H7 (cell line): ENCODE data around the gene MYLK3. TPM values are rescaled to one million over a fixed set of nuclear protein-coding genes. Genes with fewer than 3 reads are reported as not detected.

ENCODE experiments used
- DNase-seq: peaks from one replicate; pipeline ENCODE4 v3.0.0; 2012
- H3K27me3 ChIP-seq: 2 replicates; pipeline ENCODE4 v1.6.0; 2011; ENCODE audit warnings: mild to moderate bottlenecking, low read length; ENCODE audit not compliant: control insufficient read depth, insufficient read depth
- H3K36me3 ChIP-seq: replicated peaks from 2 replicates; pipeline ENCODE4 v1.5.1; 2011; ENCODE audit warnings: low read length; ENCODE audit not compliant: control insufficient read depth, insufficient read depth
- H3K4me3 ChIP-seq: 2 replicates; pipeline ENCODE4 v1.5.1; 2011; ENCODE audit warnings: low read depth, mild to moderate bottlenecking, control low read depth, low read length, moderate library complexity; ENCODE audit not compliant: insufficient read depth
- total RNA-seq: library from RNA; depleted of rRNA; stranded (reverse); fragments of >200 nt; shearing (Covaris generic); gene quantifications from 2 replicates; pipeline ENCODE4 v1.2.3, GENCODE V29; 2014

Gene MYLK3
- total RNA-seq, 1 experiment from 2014 or later = 2.3 TPM

- no peaks in the 10 kb centered on the region for H3K36me3 ChIP-seq
- H3K4me3 ChIP-seq = no peak overlapping the region
- no peak for DNase-seq
- no peaks in the 10 kb centered on the region for H3K27me3 ChIP-seq
Measured at GRCh38 chr16:46721885-46722284, 26.3 kb downstream of the MYLK3 start.

DNA sequence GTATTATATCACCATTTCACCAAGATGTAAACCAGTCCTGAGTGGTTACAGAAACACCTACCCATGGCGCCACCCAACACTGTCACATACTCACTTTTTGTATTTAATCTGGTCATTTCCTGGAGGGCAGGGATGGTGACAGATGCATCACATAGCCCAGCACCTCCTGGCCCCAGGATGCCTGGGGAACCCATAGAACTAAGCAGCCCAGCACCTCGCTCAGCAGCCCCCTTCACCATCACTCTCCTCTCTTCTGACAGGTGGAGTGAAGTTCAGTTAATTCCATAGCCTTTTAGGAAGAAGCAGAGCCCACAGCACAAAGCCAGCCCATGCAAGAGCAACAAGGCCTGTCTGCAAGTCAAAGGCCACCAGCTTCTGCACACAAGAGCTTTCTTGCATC, 27.5 kb downstream of the MYLK3 start:
- no peaks in the 10 kb centered on the region for H3K27me3 ChIP-seq
- H3K36me3 ChIP-seq = no peaks in the 10 kb centered on the region
- H3K4me3 ChIP-seq = no peak overlapping the region
- DNase-seq = no peak

GRCh38 chr16:46719528-46719927, 28.6 kb downstream of the MYLK3 start:
- no peak for DNase-seq
- Histone ChIP-seq H3K36me3 (no peaks in the 10 kb centered on the region), H3K4me3 (no peak overlapping the region), H3K27me3 (no peaks in the 10 kb centered on the region)

- Histone ChIP-seq H3K36me3 (no peaks in the 10 kb centered on the region), H3K4me3 (no peak overlapping the region), H3K27me3 (no peaks in the 10 kb centered on the region)
- no peak for DNase-seq
Measured at GRCh38 chr16:46718214-46718613, 29.9 kb downstream of the MYLK3 start.

DNA sequence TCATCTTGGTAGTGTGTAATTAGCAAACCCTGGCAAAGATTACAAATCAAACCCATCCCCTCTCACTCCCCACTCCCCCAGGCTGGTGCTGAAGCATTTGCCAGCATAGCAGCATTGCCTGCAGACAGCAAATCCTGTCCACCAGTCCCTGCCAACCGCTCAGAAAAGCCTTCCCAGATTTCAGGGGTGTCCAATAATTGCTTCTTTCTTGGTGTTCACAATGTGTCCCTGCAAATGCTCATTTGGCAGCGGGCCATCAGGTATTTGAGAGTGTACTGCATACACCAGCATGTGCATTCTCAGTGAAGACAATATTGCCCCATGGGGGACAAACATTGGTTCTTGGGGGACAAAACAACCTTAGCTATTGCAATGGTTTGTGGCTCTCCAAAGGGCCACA, 30.5 kb downstream of the MYLK3 start:
- no peaks in the 10 kb centered on the region for H3K36me3 ChIP-seq
- DNase-seq = no peak
- H3K4me3 ChIP-seq = no peak overlapping the region
- H3K27me3 ChIP-seq = no peaks in the 10 kb centered on the region

- no peak for DNase-seq
- H3K27me3 ChIP-seq = no peaks in the 10 kb centered on the region
- no peak overlapping the region for H3K4me3 ChIP-seq
- no peaks in the 10 kb centered on the region for H3K36me3 ChIP-seq
Measured at GRCh38 chr16:46715769-46716305, 32.3 kb downstream of the MYLK3 start.

DNA sequence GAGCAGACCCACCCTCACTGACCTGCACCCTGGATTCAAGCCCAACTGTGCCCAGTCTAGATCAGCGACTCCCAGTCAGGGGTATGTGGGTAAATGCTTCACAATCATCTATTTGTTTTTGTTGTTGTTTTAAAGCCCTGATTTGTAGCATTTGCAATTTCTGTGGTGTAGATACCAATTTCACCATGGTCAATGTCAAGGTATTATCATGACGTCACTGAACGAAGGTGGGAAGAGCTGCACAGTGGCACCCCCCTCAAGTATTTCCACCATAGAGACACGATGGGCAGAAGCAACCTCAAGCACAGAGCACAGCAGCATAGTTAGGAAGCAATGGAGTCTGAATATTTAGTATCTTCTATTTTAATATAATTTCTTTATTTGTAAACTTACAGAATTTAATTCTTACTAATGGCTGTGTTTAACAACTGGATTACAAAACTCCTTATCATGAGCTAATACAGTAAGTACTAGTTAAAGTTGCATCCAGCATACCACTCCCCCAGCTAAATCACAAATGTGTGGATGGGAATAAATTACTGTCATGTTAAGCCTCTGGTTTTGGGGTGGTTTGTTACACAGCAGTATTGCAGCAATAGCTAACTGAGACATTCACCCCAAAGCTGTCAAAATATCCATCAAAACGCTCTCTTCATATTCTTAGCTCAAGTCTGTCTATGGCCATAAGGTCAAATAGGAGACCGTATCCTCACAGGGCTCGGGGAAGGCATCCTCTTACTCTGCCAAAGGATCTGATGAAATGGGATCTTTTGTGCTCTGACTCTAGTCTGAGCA, 33.1 kb downstream of the MYLK3 start:
- DNase-seq = no peak
- no peaks in the 10 kb centered on the region for H3K36me3 ChIP-seq
- H3K27me3 ChIP-seq = no peaks in the 10 kb centered on the region
- H3K4me3 ChIP-seq = no peak overlapping the region

DNA sequence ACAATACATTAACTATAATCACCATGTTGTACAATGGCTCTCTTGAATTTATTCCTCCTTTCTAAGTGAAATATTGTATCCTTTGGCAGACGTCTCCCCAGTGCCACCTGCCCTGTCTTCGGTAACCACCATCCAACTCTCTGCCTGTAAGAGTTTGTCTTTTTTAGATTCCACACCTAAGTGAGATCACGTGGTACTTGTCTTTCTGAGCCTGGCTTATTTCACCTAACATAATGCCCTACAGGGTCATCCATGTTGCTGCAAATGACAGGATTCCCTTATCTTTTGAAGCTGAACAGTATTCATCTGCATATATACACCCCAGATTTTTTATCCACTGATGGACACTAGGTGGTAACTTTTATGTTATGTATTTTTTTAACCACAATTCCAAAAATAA, 34.5 kb downstream of the MYLK3 start:
- H3K4me3 ChIP-seq = no peak overlapping the region
- no peaks in the 10 kb centered on the region for H3K36me3 ChIP-seq
- no peak for DNase-seq
- H3K27me3 ChIP-seq = no peaks in the 10 kb centered on the region

GRCh38 chr16:46712911-46713310, 35.2 kb downstream of the MYLK3 start:
- no peak for DNase-seq
- no peaks in the 10 kb centered on the region for H3K27me3 ChIP-seq
- H3K36me3 ChIP-seq = no peaks in the 10 kb centered on the region
- H3K4me3 ChIP-seq = no peak overlapping the region

- H3K36me3 ChIP-seq = no peaks in the 10 kb centered on the region
- no peak overlapping the region for H3K4me3 ChIP-seq
- DNase-seq = no peak
- no peaks in the 10 kb centered on the region for H3K27me3 ChIP-seq
Measured at GRCh38 chr16:46711106-46712058, 36.8 kb downstream of the MYLK3 start.

GRCh38 chr16:46709469-46710005, 38.6 kb downstream of the MYLK3 start:
- DNase-seq = no peak
- no peaks in the 10 kb centered on the region for H3K27me3 ChIP-seq
- no peak overlapping the region for H3K4me3 ChIP-seq
- no peaks in the 10 kb centered on the region for H3K36me3 ChIP-seq

GRCh38 chr16:46706642-46707041, 41.5 kb downstream of the MYLK3 start:
- no peak for DNase-seq
- Histone ChIP-seq H3K4me3 (no peak overlapping the region), H3K27me3 (no peaks in the 10 kb centered on the region), H3K36me3 (no peaks in the 10 kb centered on the region)

GRCh38 chr16:46702030-46702429, 46.1 kb downstream of the MYLK3 start:
- Histone ChIP-seq H3K4me3 (no peak overlapping the region), H3K27me3 (no peaks in the 10 kb centered on the region), H3K36me3 (peaks cover 8% of the 10 kb centered on the region)
- no peak for DNase-seq

- no peaks in the 10 kb centered on the region for H3K27me3 ChIP-seq
- no peak overlapping the region for H3K4me3 ChIP-seq
- H3K36me3 ChIP-seq = peaks cover 9% of the 10 kb centered on the region
- DNase-seq = no peak
Measured at GRCh38 chr16:46701615-46702014, 46.5 kb downstream of the MYLK3 start.
